Measurements from ENCODE around the gene LPCAT1.

The LPCAT1 gene

DNA sequence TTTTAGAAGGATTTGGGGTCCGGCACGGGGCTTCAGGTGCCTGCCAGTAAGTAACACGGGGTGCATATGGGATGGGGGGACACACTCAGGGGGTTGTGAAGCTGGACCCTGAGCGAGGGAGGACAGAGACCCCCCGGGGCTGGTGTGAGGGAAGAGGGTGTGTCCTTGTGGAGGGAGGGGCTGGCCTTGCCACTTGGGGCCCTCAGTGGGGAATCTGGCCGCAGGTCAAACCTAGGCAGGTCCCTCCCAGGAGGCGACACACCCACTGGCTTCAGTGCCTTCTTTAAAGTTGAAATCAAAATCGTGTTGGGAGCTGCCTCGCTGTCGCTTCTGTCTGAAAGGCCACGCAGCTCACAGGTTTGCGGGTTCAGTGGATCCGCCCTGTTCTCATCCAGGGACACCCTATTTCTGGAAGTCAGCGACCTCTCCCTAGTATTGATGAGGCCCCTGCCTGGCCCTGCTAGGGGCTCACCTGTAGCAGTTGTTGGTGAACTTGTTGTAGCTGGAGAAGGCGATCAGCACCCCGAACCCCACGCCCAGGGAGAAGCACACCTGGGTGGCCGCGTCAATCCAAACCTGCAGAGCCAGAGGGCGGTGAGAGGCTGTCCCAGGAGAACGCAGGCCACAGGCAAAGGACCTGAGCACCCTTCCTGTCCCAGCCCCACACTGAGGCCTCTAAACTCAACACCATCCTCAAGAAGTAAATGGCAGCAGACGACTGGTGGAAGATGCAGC is 108.0 kb downstream of the LPCAT1 start:
- no peak for TF ChIP-seq POLR2A (IDR thresholded peaks at IDR 0.05; ENCODE audit: low read length)
- no peak for TF ChIP-seq GATA1 (IDR thresholded peaks at IDR 0.05; ENCODE audit: low read depth, low read length)

DNA sequence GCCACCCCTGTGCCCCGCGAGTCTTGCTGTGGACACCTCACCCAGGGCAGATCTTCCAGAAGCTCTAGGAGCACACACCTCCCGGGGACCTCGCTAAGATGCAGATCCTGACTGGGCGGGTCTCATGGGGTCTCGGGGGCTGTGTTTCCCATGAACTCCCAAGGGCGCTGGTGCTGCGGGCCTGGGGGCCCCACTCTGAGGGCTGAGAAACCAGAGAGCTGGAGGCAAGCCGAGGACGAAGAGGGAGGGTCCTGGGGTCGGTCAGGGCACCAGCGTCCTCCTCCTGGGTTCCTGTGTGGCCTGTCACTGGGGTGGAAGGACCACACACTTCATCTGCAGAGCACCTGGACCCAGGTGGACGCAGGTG is 108.7 kb downstream of the LPCAT1 start:
- TF ChIP-seq GATA1 (IDR thresholded peaks at IDR 0.05; ENCODE audit: low read depth, low read length): no peak
- TF ChIP-seq POLR2A (IDR thresholded peaks at IDR 0.05; ENCODE audit: low read length): no peak
- DNase-seq: no peak

More for the DNA sequence above, 108.0 kb downstream of the LPCAT1 start:
- DNase-seq: no peak

DNA sequence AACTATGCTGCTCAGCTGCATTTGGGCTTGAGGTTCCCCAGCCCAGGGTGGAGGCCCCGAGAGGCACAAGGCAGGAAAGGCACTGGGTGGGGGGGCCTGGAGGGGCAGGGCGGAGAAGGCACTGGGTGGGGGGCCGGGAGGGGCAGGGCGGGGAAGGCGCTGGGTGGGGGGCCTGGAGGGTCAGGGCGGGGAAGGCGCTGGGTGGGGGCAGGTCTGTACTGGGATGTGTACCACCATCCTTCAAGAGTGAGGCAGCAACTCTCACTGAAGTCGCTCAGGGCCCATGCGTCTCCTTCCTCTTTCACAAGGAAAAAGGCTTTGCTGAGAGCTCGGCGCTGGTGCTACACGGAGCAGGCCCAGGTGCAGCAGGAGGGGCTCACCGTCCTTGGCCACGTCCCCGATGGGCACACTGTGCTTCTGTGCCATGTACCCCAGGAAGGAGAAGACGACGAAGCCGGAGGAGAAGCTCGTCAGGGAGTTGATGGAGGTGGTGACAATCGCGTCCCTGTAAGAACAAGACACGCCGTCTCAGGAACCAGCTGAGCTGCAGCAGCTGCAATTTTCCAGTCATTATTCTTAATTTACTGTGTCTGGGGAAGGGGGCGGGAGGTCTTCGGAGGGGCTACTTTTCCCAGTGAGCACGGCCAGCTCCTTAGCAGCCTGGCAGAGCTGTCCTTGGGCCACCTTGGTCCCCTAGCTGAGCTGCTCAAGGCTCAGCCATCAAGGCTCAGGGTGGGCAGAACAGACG is 109.3 kb downstream of the LPCAT1 start:
- TF ChIP-seq POLR2A (IDR thresholded peaks at IDR 0.05; ENCODE audit: low read length): no peak

DNA sequence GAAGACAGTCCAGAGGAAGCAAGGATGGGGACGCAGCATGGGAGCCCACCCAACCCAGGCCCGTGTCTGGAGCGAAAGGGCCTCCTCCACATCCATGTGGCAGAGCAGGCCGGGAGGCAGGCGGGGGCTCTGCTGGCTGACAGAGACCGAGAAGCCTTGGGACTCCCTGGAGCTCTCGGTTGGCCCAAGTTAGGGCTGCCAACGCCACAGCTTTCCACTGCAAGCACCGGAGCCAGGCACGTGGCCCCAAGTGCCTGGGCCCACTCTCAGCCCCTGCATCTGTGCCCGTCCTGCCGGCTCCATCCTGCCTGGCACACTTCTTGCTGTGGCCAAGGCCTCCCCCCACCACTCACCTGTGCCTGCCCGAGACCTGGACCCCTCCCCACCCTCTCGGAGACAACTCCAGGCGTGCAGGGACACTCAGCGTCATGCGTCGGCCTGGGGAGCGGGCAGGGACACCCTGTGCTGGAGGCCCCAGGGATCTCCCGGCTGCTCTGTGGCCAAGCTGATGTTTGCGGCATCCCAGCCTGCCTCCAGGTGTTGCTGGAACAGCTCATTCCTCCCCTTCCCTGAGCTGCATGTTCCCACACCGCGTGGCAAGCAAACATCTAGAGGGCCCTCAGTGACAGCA is 110.0 kb downstream of the LPCAT1 start:
- TF ChIP-seq POLR2A (IDR thresholded peaks at IDR 0.05; ENCODE audit: low read length) (no peak), GATA1 (IDR thresholded peaks at IDR 0.05; ENCODE audit: low read depth, low read length) (no peak)
- no peak for DNase-seq

More for the DNA sequence above, 109.3 kb downstream of the LPCAT1 start:
- DNase-seq: no peak

DNA sequence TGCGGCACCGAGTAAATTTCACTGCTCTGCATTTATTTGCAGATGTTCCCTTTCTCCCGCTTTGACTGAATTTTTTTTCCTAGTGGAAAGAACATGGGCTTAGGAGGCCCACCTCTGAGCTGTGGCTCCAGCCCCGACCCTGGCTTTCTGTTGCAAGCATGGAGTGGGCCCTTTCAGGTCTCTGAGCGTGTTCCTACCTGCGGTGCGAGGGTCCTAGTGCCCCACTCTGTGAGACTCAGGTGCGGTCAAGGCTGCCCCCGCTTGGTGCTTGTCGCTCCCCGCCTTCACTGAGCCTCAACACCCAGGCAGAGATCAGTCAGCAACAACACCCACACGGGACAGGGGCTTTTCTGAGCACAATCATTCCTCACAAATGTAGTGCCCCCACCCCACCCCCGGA is 110.5 kb downstream of the LPCAT1 start:
- DNase-seq: no peak
- TF ChIP-seq POLR2A (IDR thresholded peaks at IDR 0.05; ENCODE audit: low read length): no peak
- no peak for TF ChIP-seq GATA1 (IDR thresholded peaks at IDR 0.05; ENCODE audit: low read depth, low read length)

DNA sequence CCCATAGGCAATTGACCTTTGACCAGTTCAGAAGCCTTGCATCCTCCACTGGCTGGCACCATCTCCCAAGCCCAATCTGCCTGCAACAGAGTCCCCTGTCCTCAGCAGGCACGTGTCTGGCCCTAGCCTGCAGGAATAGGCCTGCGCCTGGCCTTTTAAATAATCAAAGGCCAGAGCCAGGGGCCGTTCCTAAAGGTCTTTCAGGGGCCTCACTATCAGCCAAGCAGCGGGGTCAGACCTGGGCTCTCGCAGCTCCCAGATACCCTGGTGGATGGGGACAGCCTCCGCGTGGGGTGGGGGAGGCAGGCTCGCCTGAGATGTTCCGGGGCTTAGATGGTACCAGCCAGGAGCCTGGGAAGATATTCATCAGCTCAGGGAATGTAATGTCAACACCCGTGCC is 111.1 kb downstream of the LPCAT1 start:
- TF ChIP-seq GATA1 (IDR thresholded peaks at IDR 0.05; ENCODE audit: low read depth, low read length): no peak
- no peak for TF ChIP-seq POLR2A (IDR thresholded peaks at IDR 0.05; ENCODE audit: low read length)
- DNase-seq: no peak

DNA sequence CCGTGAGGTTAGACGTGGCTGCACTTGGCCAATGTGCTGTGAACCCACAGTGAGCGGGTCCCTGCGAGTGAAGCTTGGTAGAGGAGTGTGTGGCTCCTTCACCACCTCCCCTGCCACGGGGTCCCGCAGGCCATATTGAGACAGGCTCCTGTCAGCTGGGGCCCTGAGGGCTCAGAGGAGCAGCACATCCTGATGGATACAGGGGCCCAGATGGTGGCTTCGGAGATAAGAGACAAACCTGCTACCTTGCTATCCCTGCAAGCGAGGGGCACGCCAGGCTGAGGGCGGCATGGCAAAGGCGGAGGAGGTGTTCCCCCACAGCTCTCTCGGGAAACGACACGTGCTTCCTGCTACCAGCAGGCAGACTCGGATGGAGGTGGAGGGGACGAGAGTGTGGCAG is 111.6 kb downstream of the LPCAT1 start:
- TF ChIP-seq POLR2A (IDR thresholded peaks at IDR 0.05; ENCODE audit: low read length): no peak
- no peak for TF ChIP-seq GATA1 (IDR thresholded peaks at IDR 0.05; ENCODE audit: low read depth, low read length)
- no peak for DNase-seq
